ENCODE results near the gene NPEPL1.

Gene NPEPL1

DNA sequence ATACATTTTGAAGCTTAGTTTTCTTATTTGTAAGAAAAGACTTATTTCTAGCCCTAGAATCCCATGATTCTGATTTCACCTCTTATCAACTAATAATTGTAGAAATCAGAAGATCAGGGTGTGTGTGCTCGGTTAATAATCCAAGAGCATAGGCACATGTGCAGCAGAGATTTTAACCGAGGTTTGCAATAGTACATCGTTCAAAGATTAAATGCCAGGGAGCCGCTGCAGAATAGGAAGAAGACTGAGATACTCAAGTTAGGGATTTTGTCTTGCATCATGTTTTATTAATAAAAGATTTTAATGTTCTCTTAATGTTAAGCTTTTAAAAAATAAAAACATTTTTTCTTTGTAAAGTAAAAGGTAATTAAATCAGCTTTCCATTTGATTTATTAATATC, 34.6 kb upstream of the NPEPL1 start:
- no peak for DNase-seq (ENCODE audit: low read depth)

- DNase-seq (ENCODE audit: low read depth) = no peak
Measured at GRCh38 chr20:58658760-58659159, 33.8 kb upstream of the NPEPL1 start.

DNA sequence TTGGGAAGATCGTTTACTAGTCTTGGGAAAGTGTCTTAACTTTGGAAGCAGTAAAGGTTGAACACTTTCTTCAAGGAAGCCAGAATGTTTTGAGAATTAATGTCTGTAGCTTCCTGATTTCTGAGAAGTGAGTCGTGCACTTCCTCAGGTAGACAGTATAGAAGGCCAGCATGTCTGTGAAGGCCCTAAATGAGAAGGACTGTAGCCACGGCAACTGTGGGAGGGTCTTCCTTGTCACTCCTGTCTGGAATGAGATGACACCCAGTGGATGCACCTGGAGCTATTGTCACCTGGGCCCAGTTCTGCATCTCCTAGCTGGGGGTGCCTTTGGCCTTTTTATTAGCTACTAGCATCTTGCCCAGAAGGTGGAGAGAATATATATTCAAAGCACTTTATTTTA, 32.8 kb upstream of the NPEPL1 start:
- DNase-seq (ENCODE audit: low read depth) = no peak

DNA sequence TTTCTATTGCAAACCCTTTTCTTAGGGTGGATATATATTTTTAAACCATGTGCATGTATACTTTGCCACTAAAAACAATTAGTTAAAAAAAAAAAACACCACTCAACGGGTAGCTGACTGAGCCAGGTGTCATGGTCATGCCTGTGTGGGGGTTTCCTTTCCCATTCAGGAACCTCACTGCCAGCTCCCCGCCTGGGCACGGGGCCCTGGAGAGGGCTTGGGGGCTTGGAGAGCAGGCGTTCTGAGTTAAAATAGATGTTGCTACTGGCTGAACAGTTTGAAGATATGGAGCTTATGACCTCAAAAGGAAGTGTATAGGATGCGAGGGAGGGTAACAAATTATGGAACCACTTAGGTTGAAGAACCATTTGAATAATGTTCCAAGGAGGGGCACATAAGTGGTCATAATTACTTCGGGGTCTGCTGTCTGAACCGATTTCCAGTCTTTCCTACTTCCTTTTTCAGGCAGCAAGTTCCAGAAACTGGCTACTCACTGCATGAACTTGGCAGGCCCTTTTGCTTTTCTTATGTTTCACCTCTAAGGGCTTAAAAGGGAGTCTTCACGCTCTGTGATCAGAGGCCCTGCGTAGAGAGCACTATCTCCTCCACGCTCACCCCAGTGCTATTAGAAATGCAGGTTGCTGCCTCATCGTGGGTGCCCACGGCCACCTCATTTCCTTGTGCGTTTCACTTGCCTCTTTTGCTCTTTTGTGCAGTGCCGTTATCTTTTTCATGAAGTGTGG, 31.6 kb upstream of the NPEPL1 start:
- no peak for DNase-seq (ENCODE audit: low read depth)

- no peak for DNase-seq (ENCODE audit: low read depth)
Measured at GRCh38 chr20:58661598-58662473, 30.8 kb upstream of the NPEPL1 start.

DNA sequence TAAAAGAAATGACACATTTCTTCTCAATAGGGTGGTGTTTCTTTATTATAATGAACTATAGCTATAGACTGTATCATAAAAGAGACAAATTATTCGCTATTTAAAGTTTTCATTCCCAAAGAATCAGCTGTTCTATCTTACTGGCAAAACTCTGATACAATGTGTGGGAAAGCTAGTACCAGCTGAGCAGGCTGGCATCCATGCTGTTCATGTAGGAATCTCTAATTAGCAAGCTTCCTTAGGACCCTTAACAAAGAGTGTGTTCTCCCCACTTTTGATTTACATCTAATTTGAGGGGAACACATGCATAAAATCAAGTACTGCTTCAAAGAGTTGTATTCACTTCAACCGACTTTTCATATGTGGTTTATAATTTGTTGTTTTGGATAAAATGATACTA, 28.3 kb upstream of the NPEPL1 start:
- DNase-seq (ENCODE audit: low read depth) = no peak

DNA sequence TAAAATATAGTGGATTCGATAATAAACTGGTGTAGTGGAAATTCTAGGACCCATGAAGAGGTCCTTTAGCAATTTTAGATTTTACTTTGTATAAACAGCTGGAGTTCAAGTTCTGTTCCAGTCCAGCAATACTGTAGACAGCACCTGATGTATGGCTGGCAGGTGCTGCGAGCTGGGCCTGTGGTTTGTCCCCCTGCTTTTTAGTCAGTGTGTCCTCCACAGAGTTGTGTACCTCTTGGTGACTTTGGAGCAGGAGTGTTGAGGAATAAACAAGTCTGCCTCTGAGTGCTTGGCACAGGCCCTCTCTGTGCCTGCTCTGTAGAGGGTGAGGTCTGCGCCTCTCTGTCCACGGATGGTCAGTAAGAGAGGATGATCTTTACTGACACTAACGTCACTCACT, 27.7 kb upstream of the NPEPL1 start:
- no peak for DNase-seq (ENCODE audit: low read depth)

DNA sequence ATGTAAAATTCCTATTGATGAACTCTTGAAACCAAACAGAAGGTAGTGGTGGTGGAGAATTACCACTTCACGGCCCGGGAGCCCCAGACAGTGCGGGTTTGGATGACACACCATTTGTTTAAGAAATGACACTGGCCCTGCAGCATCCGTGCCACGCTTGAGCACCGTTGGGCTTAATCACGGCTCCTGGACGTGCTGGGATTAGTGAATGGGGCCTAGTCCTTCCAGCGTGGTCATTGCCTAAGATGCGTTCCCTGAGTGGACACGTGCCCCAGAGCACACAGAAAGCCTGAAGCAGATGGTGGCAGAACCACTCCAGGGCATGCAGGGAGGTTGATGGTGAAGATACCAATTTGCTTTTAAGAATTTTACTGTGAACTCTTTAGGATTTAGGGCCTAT, 27.0 kb upstream of the NPEPL1 start:
- no peak for DNase-seq (ENCODE audit: low read depth)

GRCh38 chr20:58666702-58667101, 25.9 kb upstream of the NPEPL1 start:
- no peak for DNase-seq (ENCODE audit: low read depth)

DNA sequence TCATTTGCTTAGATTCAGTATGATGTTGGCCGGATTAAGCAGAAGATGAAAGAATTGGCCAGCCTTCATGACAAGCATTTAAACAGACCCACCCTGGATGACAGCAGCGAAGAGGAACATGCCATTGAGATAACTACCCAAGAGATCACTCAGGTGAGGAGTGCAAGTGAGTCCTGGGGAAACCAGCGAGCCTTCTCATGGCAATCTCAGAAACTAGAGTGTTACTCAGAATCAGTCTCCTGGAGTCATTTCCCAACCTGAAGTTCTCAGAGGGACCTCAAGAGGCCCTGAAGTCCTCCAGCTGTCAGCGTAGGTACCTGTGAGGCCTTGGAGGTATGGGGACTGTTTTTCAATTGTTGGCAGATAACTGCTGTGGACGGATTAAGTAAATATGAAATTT, 24.6 kb upstream of the NPEPL1 start:
- DNase-seq (ENCODE audit: low read depth) = no peak

DNA sequence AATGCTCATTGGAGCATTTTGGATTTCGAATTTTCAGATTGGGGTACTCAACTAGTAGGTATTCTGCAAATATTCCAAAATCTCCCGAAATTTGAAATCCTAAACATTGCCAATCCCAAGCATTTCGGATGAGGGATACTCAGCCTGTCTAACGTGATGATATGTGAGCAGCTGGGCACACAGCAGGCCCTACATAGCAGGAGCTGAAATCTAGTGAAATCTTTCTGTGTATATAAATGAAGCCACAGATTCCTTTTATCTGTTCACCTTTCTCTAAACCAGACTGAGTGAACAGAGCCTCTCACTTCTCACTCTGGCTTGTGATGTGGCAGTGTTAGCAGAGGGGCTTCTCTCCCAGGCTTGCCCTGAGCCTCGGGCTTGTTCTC, 23.7 kb upstream of the NPEPL1 start:
- no peak for DNase-seq (ENCODE audit: low read depth)

GRCh38 chr20:58669287-58670006, 23.2 kb upstream of the NPEPL1 start:
- no peak for DNase-seq (ENCODE audit: low read depth)

DNA sequence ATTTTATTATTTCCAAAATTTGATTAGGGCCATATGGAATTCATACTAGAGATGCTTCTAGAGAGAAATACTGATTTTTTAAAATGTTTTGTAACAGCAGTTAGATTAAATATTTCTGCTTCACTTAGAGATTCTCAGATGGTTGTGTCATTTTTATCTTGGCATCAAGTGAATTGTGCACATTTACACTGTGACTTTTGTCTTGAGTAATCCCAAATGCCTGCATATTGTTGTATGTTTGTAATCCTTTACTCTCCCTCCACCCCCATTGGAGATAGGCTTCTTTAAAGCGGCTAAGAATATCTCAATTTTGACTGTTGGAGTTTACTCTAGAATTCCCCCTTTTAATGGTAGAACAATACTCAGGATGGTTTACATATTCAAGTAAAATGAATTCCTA, 22.5 kb upstream of the NPEPL1 start:
- no peak for DNase-seq (ENCODE audit: low read depth)

GRCh38 chr20:58670659-58671058, 21.9 kb upstream of the NPEPL1 start:
- no peak for DNase-seq (ENCODE audit: low read depth)

- DNase-seq (ENCODE audit: low read depth) = no peak
Measured at GRCh38 chr20:58673119-58673518, 19.5 kb upstream of the NPEPL1 start.

DNA sequence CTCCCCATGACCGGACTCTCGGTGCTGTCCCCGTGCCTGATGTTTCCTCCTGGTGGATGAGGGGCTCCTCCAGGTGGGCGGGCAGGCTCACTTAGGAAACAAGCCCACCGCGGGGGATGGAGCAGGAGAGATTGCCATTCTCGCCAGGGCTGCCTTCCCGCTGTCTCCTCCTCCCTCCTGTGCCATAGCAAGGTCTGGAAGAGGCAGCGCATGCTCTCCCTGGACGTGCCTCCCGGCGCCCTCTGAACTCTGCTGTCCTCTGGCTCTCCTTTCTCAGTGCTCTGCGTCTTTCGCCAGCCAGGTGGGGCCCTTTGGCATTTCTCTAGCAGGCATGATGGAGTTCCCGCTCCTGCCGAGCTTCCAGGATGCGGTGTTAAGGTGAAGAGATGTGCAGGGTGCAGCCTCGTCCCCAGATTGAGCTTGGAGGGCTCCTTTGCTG, 17.4 kb upstream of the NPEPL1 start:
- DNase-seq (ENCODE audit: low read depth) = no peak

DNA sequence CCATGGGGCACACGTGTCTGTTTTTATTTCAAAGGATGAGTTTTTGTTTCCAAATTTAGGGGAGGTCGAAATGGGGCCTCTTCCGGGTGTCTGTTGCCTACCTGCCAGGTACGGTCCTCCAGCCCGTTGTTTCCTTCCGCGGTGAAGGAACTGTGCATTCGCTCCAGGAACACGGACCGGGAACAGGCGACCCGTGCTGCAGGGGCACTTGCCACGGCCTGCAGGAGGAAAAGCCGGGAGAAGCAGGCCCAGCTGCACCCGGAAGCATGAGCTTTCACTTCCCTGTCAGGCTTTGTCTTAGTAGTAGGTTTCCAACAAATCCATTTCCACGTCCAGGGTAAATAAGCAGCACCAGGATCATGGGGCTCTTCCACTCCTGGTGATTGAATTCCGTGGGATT, 17.0 kb upstream of the NPEPL1 start:
- no peak for DNase-seq (ENCODE audit: low read depth)

GRCh38 chr20:58676161-58676560, 16.4 kb upstream of the NPEPL1 start:
- DNase-seq (ENCODE audit: low read depth) = no peak

- DNase-seq (ENCODE audit: low read depth) = no peak
Measured at GRCh38 chr20:58677079-58677604, 15.5 kb upstream of the NPEPL1 start.

- DNase-seq (ENCODE audit: low read depth) = no peak
Measured at GRCh38 chr20:58677808-58678207, 14.8 kb upstream of the NPEPL1 start.

- DNase-seq (ENCODE audit: low read depth) = no peak
Measured at GRCh38 chr20:58678806-58679205, 13.8 kb upstream of the NPEPL1 start.

Measured in GM04504 (cell line).